ENCODE data around the gene KIF20B. TPM values are rescaled to one million over a fixed set of nuclear protein-coding genes. Genes with fewer than 3 reads are reported as not detected.

Gene KIF20B
- total RNA-seq, 1 donor from 2014 or later = 2.5 TPM

DNA sequence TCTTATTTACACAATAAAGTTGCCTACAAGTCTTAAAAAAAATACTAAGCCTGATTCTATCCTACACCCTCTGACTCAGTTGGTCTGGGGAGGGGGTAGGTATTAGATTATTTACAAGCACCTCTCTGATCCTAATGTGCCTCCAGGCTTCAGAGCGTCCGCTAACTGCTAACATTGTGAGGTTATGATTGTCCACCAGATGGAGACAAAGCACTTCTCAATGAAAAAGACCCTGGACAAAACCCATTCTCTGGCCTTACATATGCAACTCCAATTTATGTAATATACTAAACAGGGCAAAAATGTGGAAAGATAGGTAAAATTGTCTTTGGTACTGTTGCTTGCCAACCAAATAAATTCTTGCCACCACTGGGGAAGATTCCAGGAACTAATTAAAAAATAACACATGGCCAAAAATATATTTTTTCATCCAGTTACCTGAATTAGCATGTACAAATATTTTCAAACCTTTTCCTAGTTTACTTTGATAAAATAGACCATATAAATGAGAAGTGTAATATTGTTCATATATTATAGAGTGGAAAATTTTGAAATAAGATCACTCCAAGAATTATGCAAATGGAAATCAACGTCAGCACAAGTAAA is 92.4 kb downstream of the KIF20B start:
- H3K4me1 ChIP-seq = no peaks in the 10 kb centered on the region
- no peaks in the 10 kb centered on the region for H3K36me3 ChIP-seq
- H3K27me3 ChIP-seq = no peaks in the 10 kb centered on the region
- no peaks in the 10 kb centered on the region for H3K9me3 ChIP-seq
- no peak for DNase-seq (ENCODE audit: extremely low spot score in 2 of 2)
- H3K27ac ChIP-seq = no peak overlapping the region
- H3K4me3 ChIP-seq = no peak overlapping the region
- TF ChIP-seq, protein P1, sequence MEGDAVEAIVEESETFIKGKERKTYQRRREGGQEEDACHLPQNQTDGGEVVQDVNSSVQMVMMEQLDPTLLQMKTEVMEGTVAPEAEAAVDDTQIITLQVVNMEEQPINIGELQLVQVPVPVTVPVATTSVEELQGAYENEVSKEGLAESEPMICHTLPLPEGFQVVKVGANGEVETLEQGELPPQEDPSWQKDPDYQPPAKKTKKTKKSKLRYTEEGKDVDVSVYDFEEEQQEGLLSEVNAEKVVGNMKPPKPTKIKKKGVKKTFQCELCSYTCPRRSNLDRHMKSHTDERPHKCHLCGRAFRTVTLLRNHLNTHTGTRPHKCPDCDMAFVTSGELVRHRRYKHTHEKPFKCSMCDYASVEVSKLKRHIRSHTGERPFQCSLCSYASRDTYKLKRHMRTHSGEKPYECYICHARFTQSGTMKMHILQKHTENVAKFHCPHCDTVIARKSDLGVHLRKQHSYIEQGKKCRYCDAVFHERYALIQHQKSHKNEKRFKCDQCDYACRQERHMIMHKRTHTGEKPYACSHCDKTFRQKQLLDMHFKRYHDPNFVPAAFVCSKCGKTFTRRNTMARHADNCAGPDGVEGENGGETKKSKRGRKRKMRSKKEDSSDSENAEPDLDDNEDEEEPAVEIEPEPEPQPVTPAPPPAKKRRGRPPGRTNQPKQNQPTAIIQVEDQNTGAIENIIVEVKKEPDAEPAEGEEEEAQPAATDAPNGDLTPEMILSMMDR (IDR thresholded peaks at IDR 0.05) = peak; percentile 21 to 71 (median 63)
- no peak for TF ChIP-seq POLR2A (IDR thresholded peaks at IDR 0.05)
- intact Hi-C loops (cut with DNase I) = no loop called here

DNA sequence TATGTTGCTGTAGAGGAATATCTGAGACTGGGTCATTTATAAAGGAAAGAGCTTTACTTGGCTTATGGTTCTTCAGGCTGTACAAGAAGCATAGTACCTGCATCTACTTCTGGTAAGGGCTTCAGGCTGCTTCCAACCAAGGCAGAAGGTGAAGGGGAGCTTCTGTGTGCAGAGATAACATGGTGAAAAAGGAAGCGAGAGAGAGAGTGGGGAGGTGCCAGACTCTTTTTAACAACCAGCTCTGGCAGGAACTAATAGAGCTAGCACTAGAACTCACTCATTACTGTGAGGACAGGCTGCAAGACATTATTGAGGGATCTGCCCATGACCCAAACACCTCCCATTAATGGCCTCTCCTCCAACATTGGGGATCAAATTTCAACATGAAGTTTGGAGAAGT is 94.5 kb downstream of the KIF20B start:
- no peak for DNase-seq (ENCODE audit: extremely low spot score in 2 of 2)
- intact Hi-C loops (cut with DNase I) = no loop called here
- Histone ChIP-seq H3K27me3 (no peaks in the 10 kb centered on the region), H3K27ac (no peak overlapping the region), H3K4me1 (no peaks in the 10 kb centered on the region), H3K9me3 (no peaks in the 10 kb centered on the region), H3K36me3 (no peaks in the 10 kb centered on the region), H3K4me3 (no peak overlapping the region)
- TF ChIP-seq POLR2A (IDR thresholded peaks at IDR 0.05) (no peak), POLR2AphosphoS5 (IDR thresholded peaks at IDR 0.05; ENCODE audit: insufficient read depth in 1 of 2, low read depth in 1 of 2) (no peak)
- TF ChIP-seq, protein P1 (IDR thresholded peaks at IDR 0.05) = no peak

DNA sequence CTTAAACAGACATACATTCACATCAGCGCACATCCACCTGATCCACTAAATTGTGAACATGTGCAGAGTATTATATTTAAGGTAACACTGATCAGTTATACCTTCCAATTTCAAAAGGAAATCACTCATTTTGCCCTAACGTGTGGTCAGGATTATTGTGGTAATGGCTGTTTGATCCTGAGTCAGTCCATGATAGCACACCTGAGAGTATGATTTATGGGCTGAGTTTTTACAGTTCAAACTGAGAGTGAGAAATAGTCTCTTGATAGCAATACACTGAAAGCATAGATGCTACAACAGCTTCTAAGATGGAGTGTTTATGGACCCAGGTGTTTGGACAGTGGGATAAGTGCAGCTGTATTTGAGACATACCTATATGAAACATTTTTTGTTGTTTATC is 96.7 kb downstream of the KIF20B start:
- Histone ChIP-seq H3K9me3 (no peaks in the 10 kb centered on the region), H3K4me1 (no peaks in the 10 kb centered on the region), H3K36me3 (no peaks in the 10 kb centered on the region), H3K27ac (no peak overlapping the region), H3K27me3 (no peaks in the 10 kb centered on the region), H3K4me3 (no peak overlapping the region)
- TF ChIP-seq POLR2A (IDR thresholded peaks at IDR 0.05) (no peak), POLR2AphosphoS5 (IDR thresholded peaks at IDR 0.05; ENCODE audit: insufficient read depth in 1 of 2, low read depth in 1 of 2) (no peak)
- TF ChIP-seq, protein P1 (IDR thresholded peaks at IDR 0.05) = no peak
- DNase-seq (ENCODE audit: extremely low spot score in 2 of 2) = no peak
- intact Hi-C loops (cut with DNase I) = no loop called here

DNA sequence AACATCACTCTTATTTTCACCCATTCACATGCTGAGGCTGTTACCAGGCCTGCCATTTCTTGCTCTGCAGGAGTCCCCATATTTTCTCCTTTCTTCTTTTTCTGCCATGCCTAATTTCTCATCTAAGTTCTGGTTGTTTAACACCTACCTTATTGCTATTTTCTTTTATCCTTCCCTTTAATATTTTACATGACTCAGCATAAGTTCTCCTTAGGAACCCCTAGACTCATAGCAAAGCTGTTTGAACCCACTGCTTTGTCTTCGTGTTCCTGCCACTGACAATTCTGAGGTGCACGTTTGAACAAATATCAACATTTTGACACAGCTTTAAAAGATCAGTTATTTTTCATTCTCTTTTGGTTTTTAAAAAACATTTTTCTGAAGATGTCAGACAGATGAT is 98.2 kb downstream of the KIF20B start:
- intact Hi-C loops (cut with DNase I) = no loop called here
- DNase-seq (ENCODE audit: extremely low spot score in 2 of 2) = no peak
- H3K4me1 ChIP-seq = no peaks in the 10 kb centered on the region
- H3K27ac ChIP-seq = no peak overlapping the region
- no peaks in the 10 kb centered on the region for H3K36me3 ChIP-seq
- TF ChIP-seq POLR2A (IDR thresholded peaks at IDR 0.05) (no peak), POLR2AphosphoS5 (IDR thresholded peaks at IDR 0.05; ENCODE audit: insufficient read depth in 1 of 2, low read depth in 1 of 2) (no peak)
- TF ChIP-seq, protein P1 (IDR thresholded peaks at IDR 0.05) = no peak
- no peaks in the 10 kb centered on the region for H3K27me3 ChIP-seq
- no peak overlapping the region for H3K4me3 ChIP-seq
- H3K9me3 ChIP-seq = no peaks in the 10 kb centered on the region

DNA sequence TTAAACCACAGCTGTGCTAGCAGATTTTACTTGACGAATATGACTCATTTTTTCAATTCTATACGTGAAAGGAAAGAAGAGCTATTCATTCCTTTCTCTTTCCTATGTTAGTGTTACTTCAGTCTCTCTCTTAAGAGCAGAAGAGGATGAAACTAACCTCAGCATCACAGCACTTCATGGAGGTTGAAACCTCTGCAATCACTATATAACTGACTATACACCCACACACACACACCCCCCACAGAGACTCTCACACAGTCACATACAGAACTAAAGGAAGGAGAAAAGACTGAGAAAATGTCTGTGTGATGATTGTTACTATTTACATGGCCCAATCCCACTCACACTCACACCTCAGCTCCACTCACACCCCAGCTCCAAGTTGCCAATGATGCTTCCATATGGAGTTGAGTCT is 104.2 kb downstream of the KIF20B start:
- no peaks in the 10 kb centered on the region for H3K27me3 ChIP-seq
- H3K27ac ChIP-seq = no peak overlapping the region
- no peaks in the 10 kb centered on the region for H3K36me3 ChIP-seq
- intact Hi-C loops (cut with DNase I) = no loop called here
- no peak for DNase-seq (ENCODE audit: extremely low spot score in 2 of 2)
- H3K9me3 ChIP-seq = no peaks in the 10 kb centered on the region
- TF ChIP-seq POLR2AphosphoS5 (IDR thresholded peaks at IDR 0.05; ENCODE audit: insufficient read depth in 1 of 2, low read depth in 1 of 2) (no peak), POLR2A (IDR thresholded peaks at IDR 0.05) (no peak)
- TF ChIP-seq, protein P1 (IDR thresholded peaks at IDR 0.05) = no peak
- H3K4me3 ChIP-seq = no peak overlapping the region
- H3K4me1 ChIP-seq = no peaks in the 10 kb centered on the region
